Activated T-cell treated with anti-CD3 and anti-CD28 coated beads for 1 hour (primary cell): Measurements from ENCODE around the gene PACSIN2.
"Not testable (repeated sequence)": the region's sequence is repeated elsewhere in the genome, so short reads cannot be mapped to it uniquely, and the experiment has no call there.

Experiments
- DNase-seq: peaks from one replicate; pipeline ENCODE4 v3.0.0-alpha.2; 2020; ENCODE audit warnings: low read depth

The PACSIN2 gene

GRCh38 chr22:43011079-43011478 is 3.9 kb downstream of the PACSIN2 start:
- no peak for DNase-seq

GRCh38 chr22:43009444-43009843 is 5.5 kb downstream of the PACSIN2 start:
- no peak for DNase-seq

GRCh38 chr22:43008921-43009320 is 6.0 kb downstream of the PACSIN2 start:
- no peak for DNase-seq

- no peak for DNase-seq
Measured at GRCh38 chr22:43008509-43008908, 6.4 kb downstream of the PACSIN2 start.

- no peak for DNase-seq
Measured at GRCh38 chr22:43007519-43008102, 7.3 kb downstream of the PACSIN2 start.

- no peak for DNase-seq
Measured at GRCh38 chr22:43006753-43007152, 8.2 kb downstream of the PACSIN2 start.

- no peak for DNase-seq
Measured at GRCh38 chr22:43006016-43006505, 8.9 kb downstream of the PACSIN2 start.

- DNase-seq = no peak
Measured at GRCh38 chr22:43005106-43005505, 9.8 kb downstream of the PACSIN2 start.

- no peak for DNase-seq
Measured at GRCh38 chr22:43004362-43005035, 10.4 kb downstream of the PACSIN2 start.

GRCh38 chr22:43002202-43002586 is 12.8 kb downstream of the PACSIN2 start:
- no peak for DNase-seq

GRCh38 chr22:43001271-43002201 is 13.4 kb downstream of the PACSIN2 start:
- no peak for DNase-seq

GRCh38 chr22:43000441-43001175 is 14.3 kb downstream of the PACSIN2 start:
- DNase-seq = no peak

- DNase-seq = no peak
Measured at GRCh38 chr22:42997582-42998090, 17.3 kb downstream of the PACSIN2 start.

GRCh38 chr22:42996646-42997365 is 18.1 kb downstream of the PACSIN2 start:
- no peak for DNase-seq

- not testable (repeated sequence) for DNase-seq
Measured at GRCh38 chr22:42995654-42996053, 19.3 kb downstream of the PACSIN2 start.

- DNase-seq = no peak
Measured at GRCh38 chr22:42994917-42995562, 19.9 kb downstream of the PACSIN2 start.

GRCh38 chr22:42994276-42994916 is 20.6 kb downstream of the PACSIN2 start:
- DNase-seq = no peak

GRCh38 chr22:42993651-42994275 is 21.2 kb downstream of the PACSIN2 start:
- DNase-seq = no peak

- DNase-seq = no peak
Measured at GRCh38 chr22:42992886-42993479, 22.0 kb downstream of the PACSIN2 start.
